CMK (cell line): ENCODE results near the gene CCS.
"Not testable (repeated sequence)": the region's sequence is repeated elsewhere in the genome, so short reads cannot be mapped to it uniquely, and the experiment has no call there.

Experiments used
- DNase-seq: peaks from one replicate; pipeline ENCODE4 v3.0.0-alpha.2; 2010; ENCODE audit warnings: low read depth

The CCS gene

GRCh38 chr11:66626382-66626781, 33.4 kb downstream of the CCS start:
- no peak for DNase-seq

GRCh38 chr11:66626926-66627325, 33.9 kb downstream of the CCS start:
- DNase-seq = no peak

- no peak for DNase-seq
These were observed 35.1 kb downstream of the CCS start for GRCh38 chr11:66628061-66628603.

GRCh38 chr11:66629356-66629755, 36.4 kb downstream of the CCS start:
- no peak for DNase-seq

- no peak for DNase-seq
These were observed 38.9 kb downstream of the CCS start for GRCh38 chr11:66631883-66632282.

- no peak for DNase-seq
These were observed 40.0 kb downstream of the CCS start for GRCh38 chr11:66632952-66633351.

GRCh38 chr11:66636411-66636810, 43.4 kb downstream of the CCS start:
- DNase-seq = no peak

- no peak for DNase-seq
These were observed 44.7 kb downstream of the CCS start for GRCh38 chr11:66637557-66638176.

GRCh38 chr11:66638177-66639065, 45.4 kb downstream of the CCS start, which contains the start of gene RBM4:
Gene RBM4, plus strand, starts transcription at chr11:66638703. Its CDS starts 1,009 bp downstream, at chr11:66639712.
- peak; percentile 98 for DNase-seq

GRCh38 chr11:66639066-66639813, 46.3 kb downstream of the CCS start:
- DNase-seq = peak; percentile 38

GRCh38 chr11:66639814-66640340, 46.9 kb downstream of the CCS start:
- DNase-seq = not testable (repeated sequence)

GRCh38 chr11:66641834-66642233, 48.8 kb downstream of the CCS start:
- no peak for DNase-seq

- no peak for DNase-seq
These were observed 50.9 kb downstream of the CCS start for GRCh38 chr11:66643745-66644437.

- DNase-seq = no peak
These were observed 53.8 kb downstream of the CCS start for GRCh38 chr11:66646828-66647227.

GRCh38 chr11:66649903-66650302, 56.9 kb downstream of the CCS start:
- DNase-seq = no peak

- DNase-seq = no peak
These were observed 58.0 kb downstream of the CCS start for GRCh38 chr11:66651016-66651415.

- no peak for DNase-seq
These were observed 59.7 kb downstream of the CCS start for GRCh38 chr11:66652651-66653050.

GRCh38 chr11:66653123-66653522, 60.1 kb downstream of the CCS start:
- DNase-seq = no peak
